NCI-H748 (cell line): ENCODE measurements around the gene UBR1.

ENCODE experiments used
- DNase-seq: peaks from one replicate; lab custom pipeline; 2025; ENCODE audit not compliant: unreplicated experiment; lab: John Stamatoyannopoulos, UW

UBR1 gene

GRCh38 chr15:43107751-43108150, 1.9 kb upstream of the UBR1 start:
- no peak for DNase-seq

- no peak for DNase-seq
Measured at GRCh38 chr15:43106486-43106829, 620 bp upstream of the UBR1 start.

- DNase-seq, result peak; percentile 47
Measured at GRCh38 chr15:43105077-43105736, 631 bp downstream of the UBR1 start.

GRCh38 chr15:43104426-43104825, 1.4 kb downstream of the UBR1 start:
- no peak for DNase-seq

GRCh38 chr15:43103907-43104306, 1.9 kb downstream of the UBR1 start:
- DNase-seq, result no peak

GRCh38 chr15:43102187-43102586, 3.7 kb downstream of the UBR1 start:
- DNase-seq, result no peak

- DNase-seq, result no peak
Measured at GRCh38 chr15:43100971-43101370, 4.9 kb downstream of the UBR1 start.

- no peak for DNase-seq
Measured at GRCh38 chr15:43099105-43099845, 6.6 kb downstream of the UBR1 start.

- no peak for DNase-seq
Measured at GRCh38 chr15:43096411-43096810, 9.4 kb downstream of the UBR1 start.

- no peak for DNase-seq
Measured at GRCh38 chr15:43095708-43096347, 10.0 kb downstream of the UBR1 start.

GRCh38 chr15:43095243-43095642, 10.6 kb downstream of the UBR1 start:
- no peak for DNase-seq

- DNase-seq, result no peak
Measured at GRCh38 chr15:43094416-43095030, 11.3 kb downstream of the UBR1 start.

- no peak for DNase-seq
Measured at GRCh38 chr15:43093026-43093425, 12.8 kb downstream of the UBR1 start.

- DNase-seq, result no peak
Measured at GRCh38 chr15:43091859-43092258, 14.0 kb downstream of the UBR1 start.

GRCh38 chr15:43086551-43086950, 19.3 kb downstream of the UBR1 start:
- DNase-seq, result no peak

- DNase-seq, result no peak
Measured at GRCh38 chr15:43085921-43086320, 19.9 kb downstream of the UBR1 start.

- no peak for DNase-seq
Measured at GRCh38 chr15:43082509-43082908, 23.3 kb downstream of the UBR1 start.

- no peak for DNase-seq
Measured at GRCh38 chr15:43081283-43081682, 24.6 kb downstream of the UBR1 start.

- no peak for DNase-seq
Measured at GRCh38 chr15:43071451-43071850, 34.4 kb downstream of the UBR1 start.

- DNase-seq, result no peak
Measured at GRCh38 chr15:43070893-43071292, 34.9 kb downstream of the UBR1 start.

GRCh38 chr15:43070249-43070648, 35.6 kb downstream of the UBR1 start:
- DNase-seq, result no peak
